HG02642 (cell line): ENCODE data around the gene NACC2.

Experiments used
- ATAC-seq: cut with Tn5 transposase; IDR thresholded peaks from one replicate; pipeline ENCODE4 v1.9.1; 2021; ENCODE audit warnings: mild to moderate bottlenecking; ENCODE audit not compliant: unreplicated experiment, poor library complexity

The NACC2 gene

DNA sequence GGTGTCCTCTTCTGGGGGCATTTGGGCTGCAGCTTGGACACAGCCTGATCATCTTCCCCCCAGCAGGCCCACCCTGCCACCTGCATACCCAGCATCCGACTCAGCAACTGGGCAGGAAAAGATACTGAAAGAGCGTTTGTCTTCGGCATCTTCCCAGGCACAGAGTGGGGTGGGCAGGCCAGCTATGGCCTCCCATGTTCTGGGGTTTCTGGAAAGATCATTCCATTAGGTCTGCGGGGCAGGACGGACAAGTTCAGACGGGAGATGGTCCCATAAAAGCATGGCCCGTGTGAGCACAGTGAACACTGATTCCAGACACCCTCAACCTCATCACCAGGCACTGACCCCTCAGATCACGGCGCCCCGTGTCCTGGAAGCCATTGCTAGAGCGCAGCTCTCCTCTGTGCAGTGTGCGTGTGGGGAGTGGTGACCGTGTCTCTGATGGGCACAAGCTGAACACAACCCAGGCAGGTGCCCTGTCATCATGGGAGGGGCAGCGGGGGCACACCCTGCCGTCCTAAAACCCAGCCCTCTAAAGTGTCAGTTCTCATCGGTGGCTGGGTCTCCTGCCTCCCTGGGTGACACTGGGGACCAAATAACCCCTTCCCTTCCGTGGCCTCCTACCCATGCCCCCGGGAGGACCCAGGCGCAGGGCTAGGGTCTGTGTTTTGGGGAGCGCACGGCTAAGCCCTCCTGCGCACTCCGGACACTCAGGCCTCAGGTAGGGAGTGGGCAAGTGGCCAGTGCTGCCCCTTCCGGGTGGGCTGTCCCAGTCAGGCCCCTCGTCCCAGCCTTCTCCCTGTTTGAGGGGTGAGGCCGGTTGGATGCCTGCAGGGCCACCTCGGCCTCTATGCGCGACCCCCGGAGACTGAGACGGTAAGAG lies 36.8 kb upstream of the NACC2 start:
- no peak for ATAC-seq

DNA sequence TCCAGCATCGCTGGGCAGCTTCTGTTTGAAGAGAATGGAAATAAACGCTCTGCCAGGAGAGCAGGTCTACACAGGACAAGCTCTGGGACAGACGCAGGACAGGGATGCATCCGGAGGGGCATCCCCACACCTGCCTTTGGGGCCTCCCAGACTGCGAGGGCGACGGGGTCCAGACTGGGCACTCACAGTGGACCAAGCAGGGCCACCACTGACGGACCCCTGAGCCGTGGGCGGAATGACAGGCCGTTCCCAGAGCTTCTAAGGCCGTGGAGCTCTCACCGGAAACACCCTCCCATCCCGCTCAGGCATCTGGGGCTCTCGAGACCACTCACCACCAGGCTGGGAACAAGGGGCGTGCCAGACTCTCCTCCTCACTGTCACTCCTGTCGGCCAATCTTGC lies 34.1 kb upstream of the NACC2 start:
- ATAC-seq: no peak

DNA sequence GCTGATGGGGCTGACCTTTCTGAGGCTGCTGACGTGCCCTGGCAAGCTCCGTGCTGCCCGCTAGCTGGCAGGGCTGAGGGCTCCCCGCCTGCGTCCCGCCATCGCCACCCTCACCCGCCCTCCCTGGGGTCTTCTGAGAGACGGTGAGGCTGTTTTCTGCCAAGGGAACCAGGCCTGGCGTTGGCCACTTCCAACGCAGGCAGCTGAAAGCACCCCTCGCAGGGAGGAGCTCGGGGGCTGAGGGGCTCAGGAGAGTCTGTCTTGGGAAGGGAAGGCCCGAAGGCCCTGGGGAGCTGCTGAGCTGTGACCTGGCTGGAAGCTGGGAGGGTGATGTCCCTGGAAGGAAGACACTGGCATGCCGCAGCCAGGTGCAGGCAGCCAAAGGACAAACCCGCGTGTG lies 33.3 kb upstream of the NACC2 start:
- no peak for ATAC-seq

- ATAC-seq: no peak
Measured at GRCh38 chr9:136127313-136127712, 32.2 kb upstream of the NACC2 start.

DNA sequence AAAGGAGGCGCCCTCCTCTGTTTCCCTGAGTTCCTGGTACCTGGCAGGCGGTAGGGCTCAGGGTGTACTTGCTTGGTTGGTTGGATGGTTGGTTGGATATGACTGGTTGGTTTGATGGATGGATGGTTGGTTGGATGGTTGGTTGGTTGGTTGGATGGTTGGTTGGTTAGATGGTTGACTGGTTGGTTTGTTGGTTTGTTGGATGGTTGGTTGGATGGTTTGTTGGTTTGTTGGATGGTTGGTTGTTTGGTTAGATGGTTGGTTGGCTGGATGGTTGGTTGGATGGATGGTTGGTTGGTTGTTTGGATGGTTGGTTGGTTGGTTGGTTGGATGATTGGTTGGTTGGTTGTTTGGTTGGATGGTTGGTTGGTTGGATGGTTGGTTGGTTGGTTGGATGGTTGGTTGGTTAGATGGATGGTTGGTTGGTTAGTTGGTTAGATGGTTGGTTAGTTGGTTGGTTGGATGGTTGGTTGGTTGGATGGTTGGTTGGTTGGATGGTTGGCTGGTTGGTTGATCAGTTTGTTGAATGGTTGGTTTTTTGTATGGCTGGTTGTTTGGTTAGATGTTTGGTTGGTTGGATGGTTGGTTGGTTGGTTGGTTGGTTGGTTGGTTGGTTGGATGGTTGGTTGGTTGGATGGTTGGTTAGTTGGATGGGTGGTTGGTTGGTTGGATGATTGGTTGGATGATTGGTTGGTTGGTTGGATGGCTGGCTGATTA lies 30.0 kb upstream of the NACC2 start:
- ATAC-seq: no peak

- no peak for ATAC-seq
Measured at GRCh38 chr9:136122425-136123383, 27.6 kb upstream of the NACC2 start.

- no peak for ATAC-seq
Measured at GRCh38 chr9:136121801-136122200, 26.7 kb upstream of the NACC2 start.

- no peak for ATAC-seq
Measured at GRCh38 chr9:136120438-136120844, 25.4 kb upstream of the NACC2 start.

GRCh38 chr9:136119883-136120393 lies 24.8 kb upstream of the NACC2 start:
- no peak for ATAC-seq

- ATAC-seq: no peak
Measured at GRCh38 chr9:136119061-136119882, 24.2 kb upstream of the NACC2 start.

DNA sequence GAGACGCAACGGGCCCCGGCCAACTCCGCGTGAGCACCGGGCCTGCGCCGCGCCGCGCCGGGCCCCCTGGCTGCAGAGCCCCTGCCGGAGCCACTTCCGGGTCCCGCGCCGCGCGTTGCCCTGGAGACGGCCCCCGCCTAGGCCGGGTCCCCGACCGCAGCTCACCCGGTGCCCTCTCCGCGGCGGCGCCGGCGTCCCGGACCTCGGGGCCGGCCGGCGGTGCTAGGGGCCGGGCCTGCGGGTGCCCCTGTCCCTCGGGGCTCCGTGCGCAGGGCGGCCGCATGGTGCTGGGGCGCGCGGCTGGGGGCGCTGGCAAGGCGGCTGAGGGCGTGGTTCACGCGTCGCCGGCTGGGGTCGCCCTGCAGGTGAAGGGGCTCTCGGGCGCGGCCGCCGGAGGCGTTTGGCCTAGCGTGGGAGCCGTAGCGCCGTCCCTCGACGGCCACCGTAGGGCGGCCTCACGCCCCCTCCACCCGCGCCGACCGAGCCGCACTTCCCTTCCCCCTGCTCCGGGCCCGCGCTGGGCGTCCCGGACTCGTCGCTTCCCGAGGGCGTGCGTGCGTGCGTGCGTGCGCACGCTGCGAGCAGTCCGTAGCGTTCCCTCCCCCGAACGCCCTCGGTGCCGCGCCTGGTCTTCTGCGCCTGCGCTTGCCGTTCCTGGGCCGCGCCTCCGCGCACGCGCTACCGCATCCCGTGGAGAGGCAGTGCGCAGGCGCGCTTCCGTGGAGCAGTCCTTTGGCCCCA lies 23.4 kb upstream of the NACC2 start, which contains the start of gene TMEM250:
Gene TMEM250 (minus strand): TSS at position 556 of the 741 bp plus-strand sequence. CDS start 1,975 bp downstream, outside the sequence.
- peak; percentile 77 for ATAC-seq

DNA sequence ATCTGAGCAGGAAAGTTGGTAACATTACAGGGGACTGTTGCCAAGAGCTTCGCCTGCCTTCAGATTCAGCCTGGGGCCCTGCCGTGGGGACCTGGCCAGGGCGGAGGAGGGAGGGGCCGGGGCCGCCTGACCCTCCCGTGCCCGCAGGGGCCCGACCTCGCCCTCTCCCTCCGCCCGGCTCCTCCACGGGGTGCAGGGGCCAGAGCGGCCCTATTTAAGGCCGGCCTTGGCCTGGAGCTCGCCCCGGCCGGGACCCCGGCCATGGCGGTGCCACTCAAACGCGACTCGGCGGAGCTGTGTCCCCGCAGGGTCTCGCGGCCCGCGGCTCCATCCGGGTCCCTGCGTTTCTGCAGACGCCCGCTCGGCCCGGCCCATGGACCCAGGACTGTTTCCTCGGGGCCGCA lies 22.8 kb upstream of the NACC2 start:
- ATAC-seq: peak; percentile 8

GRCh38 chr9:136117291-136117915 lies 22.3 kb upstream of the NACC2 start:
- ATAC-seq: no peak

GRCh38 chr9:136116360-136117098 lies 21.4 kb upstream of the NACC2 start:
- ATAC-seq: no peak

GRCh38 chr9:136115641-136116359 lies 20.7 kb upstream of the NACC2 start:
- ATAC-seq: no peak

DNA sequence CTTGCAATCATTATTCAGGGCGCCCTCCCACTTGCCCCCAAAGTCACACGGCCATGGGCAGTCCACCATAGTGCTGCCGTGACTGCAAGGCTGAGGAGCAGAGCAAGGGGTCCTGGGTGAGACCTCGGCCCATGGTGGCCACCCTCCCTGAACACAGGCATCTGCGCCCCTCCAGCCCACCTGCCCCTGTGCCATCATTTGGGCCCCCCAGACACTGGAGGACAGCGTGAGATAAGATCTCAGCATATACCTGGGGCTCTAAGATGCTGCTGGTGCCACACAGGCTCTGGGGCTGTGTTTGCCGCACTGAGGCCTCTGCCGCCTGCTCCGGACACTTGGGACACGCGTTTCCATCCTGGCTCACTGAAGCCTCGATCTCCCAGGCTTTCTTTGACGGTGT lies 20.1 kb upstream of the NACC2 start:
- ATAC-seq: no peak

DNA sequence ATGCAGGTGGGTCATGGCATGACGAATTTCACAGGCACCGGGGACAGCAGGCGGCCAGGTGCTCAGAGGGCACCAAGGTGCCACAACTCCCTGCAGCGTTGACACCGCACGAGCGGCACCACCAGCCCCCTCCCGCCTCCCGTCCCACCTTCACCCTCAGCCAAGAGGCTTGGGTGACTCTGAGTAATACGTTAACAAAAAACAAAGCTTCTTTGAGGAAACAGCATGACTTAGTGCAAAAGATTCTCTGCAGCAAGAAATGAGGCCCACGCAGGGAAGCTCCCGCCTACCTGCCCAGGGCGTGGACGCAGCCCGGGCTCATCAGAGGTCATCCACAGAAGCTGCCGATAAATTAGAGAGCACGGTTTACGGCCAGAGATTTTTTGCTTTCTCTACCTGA lies 19.5 kb upstream of the NACC2 start:
- no peak for ATAC-seq
